GM18868 (cell line): Measurements from ENCODE around the gene MRS2.

Source experiments
- ATAC-seq: cut with Tn5 transposase; IDR thresholded peaks from one replicate; pipeline ENCODE4 v1.9.1; 2021; ENCODE audit warnings: mild to moderate bottlenecking, moderate library complexity; ENCODE audit not compliant: unreplicated experiment

The MRS2 gene

DNA sequence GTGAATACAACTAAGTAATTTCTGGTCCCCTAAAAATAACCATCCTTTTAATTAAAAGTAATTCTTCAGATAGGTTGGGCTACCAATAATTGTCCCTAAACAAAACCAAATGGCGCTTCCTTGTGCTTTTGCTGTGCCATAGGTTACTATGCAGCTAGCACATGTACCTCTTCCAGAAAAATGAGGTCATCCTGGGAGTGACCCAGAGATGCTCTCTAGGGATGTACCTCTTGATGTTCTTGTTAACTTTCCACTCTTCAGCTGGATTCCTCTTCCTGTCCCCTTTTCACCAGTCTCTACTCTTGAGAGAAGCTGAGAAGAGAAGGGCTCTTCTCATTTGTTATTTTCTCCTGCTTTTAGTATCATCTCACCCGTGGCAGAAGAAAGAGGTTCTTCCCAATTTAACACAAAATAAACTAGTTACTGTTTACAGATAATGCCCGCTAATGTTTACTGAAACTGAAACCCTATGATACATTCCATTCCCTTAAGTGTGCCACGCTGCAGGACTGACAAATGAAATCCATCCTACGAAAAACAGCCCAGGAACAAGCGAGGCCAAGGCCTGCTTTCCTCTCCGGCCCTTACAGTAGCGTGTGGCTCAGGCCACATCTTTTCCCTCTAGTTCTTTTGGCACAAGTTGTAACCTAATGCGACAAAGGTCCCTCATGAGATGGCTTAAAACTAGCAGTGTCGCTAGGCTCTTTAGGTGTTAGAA is 24.2 kb downstream of the MRS2 start:
- no peak for ATAC-seq

DNA sequence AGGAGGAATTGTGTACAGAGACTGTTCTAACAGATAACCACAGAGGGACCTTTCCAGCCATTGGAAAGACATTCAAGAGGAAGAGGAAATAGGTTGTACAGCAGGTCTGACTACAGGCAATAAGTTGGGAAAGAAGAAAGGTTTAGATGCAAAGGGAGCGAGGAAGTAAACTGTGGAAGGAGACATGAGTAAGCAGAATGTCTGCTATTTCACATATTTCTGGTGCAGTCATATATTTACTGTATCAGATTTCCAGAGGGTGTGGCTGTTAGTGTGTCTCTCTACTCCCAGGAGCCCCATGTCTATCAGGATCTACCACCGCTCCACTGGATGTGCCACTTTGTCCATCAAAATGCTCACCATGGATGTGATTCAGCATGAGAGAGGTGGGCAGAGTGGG is 25.9 kb downstream of the MRS2 start:
- ATAC-seq, result no peak

DNA sequence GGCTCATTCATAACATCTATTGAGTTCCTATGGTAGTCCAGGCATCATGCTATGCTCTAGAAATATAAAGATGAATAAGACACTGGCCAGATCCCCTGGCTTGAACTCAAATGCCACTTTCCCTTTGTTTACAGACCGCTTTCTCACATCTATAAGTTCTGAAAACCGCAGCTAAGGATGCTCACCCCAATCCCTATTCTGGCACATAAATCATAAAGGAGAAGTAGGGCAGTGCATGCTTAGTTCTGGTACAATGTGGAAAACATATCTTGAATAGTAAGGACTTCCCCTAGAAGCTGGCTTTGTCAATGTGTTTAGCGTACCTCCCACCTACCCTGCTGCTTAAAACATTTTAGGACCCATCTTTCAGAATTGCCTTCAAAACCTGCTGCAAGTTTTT is 26.4 kb downstream of the MRS2 start:
- no peak for ATAC-seq

DNA sequence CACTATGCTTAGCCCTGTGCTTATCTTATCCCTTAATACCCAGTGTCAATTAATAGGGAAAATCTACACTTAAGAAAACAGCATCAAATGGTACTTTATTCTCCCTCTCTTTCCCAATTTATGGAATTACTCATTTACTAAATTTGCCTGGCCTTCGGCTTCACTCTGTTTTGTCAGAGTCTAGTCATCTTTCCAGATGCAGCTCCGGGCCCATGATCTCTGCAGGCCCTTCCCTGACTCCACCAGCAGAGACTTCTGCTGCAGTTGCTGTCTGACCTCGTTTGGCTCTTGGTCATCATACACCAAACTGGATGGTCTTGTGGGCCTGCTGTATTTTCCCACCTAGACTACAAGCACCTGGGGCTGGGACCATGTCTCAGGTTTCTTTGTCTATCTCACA is 27.4 kb downstream of the MRS2 start:
- no peak for ATAC-seq

DNA sequence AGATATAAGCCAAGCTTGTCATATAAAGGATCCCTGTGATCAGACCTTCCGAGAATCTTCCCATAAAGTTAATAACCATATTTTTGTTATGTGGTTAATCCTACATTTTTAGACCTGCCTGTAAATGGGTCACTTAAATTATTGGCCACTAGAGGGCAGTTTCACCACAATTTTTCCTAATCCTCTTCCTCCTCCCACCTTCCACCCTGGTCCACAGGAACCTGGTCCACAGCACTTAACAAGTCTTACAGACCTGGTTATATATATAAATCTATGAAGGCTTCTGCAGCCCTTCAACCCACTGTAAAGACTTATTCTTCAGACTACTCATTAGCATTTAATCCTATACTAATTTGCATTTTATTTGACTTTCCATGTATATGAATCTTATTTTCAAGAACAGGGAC is 28.3 kb downstream of the MRS2 start:
- ATAC-seq, result no peak

DNA sequence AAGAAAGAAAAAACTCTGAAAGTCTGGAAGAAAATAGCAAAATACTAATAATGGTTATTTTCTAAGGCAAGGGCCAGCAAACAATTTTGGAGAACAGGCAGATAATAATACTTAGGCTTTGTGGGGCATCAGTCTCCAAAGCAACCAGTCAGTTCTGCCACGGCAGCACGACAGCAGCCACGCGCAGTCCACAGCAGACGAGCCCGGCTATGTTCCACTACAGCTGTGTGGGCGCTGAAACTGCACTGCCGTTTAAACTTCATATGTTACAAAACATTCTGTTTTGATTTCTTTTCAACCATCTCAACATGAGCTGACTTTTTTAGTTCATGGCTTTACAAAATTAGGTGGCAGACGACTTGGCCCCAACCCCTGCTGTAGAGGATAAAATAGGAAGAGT is 29.9 kb downstream of the MRS2 start:
- no peak for ATAC-seq

DNA sequence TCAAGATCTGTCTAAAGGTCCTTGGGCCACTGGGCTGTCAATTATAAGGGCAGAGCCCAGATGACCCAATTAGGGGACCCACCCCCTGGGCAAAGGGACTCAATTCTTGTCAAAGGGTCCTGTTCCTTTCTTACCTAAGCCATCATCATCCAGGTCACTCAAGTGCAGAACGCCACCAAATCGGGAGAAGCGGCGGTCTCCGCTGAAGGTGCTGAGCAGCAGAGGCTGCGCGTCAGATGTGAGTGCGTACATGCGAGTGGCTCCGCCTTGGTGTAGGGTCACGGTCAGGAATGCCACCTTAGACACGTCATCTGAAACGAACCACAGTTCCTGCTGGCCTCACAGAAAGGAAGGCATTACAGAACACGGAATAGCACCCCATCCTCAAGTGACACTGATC is 34.2 kb downstream of the MRS2 start:
- no peak for ATAC-seq

DNA sequence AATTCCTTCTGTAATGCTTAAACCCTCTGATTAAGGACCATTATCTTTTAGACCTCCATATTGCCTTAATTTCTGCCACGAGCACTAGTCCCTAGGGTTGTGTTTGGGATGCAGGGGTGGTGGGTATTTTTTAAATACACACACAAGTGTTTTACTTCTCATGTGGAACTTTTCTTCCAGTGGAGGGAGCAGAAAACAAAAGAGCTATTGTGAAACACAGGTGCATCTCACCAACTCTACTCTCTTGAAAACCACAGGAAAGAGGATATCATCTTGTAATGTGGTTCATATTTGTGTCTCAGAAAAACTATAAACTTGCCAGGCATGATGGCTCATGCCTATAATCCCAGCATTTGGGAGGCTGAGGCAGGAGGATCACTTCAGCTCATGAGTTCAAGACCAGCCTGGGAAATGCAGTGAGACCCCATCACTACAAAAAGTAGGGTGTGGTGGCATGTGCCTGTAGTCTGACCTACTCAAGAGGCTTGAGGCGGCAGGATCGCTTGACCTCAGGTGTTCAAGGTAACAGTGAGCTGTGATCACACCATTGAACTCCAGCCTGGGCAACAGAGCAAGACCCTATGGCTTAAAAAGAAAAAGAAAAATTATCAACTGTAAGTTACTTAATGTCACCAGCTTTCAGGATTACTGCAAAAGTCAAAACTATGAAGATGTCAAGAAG is 37.3 kb downstream of the MRS2 start:
- ATAC-seq, result peak; percentile 51

DNA sequence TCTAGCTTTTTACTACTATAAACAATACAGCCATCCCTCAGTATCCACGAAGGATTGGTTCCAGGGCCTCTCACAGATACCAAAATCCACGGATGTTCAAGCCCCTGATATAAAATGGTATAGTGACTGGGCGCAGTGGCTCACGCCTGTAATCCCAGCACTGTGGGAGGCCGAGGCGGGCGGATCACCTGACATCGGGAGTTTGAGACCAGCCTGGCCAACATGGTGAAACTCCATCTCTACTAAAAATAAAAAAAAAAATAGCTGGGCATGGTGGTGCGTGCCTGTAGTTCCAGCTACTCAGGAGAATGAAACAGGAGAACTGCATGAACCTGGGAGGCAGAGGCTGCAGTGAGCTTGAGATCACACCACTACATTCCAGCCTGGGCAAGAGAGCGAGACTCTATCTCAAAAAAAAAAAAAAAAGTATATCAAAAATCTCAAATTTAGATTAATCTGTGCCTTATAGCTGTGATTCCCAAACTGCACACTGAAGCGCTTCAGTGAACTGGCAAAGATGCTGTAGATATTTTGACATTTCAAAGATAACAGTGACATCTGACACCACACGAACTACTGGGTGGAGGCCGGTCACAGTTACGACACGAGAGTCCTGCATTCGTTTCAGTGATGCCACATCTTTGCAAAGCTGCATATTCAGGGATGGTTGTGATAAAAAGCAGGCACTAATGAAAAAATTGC is 38.3 kb downstream of the MRS2 start:
- no peak for ATAC-seq

DNA sequence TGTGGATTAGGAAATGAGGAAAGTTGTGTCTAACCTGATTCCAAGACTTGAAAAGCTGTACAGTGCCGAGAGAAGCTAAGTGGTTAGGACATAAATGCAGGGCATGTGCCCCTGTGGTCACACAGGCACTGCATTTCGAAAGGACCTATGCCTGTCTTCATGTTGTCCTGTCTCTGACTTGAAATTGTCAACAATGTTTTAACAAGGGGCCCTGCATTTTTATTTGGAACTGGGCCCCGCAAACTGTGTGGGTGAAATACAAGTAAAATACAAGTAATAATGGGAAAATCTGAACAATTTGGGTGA is 38.8 kb downstream of the MRS2 start:
- no peak for ATAC-seq

DNA sequence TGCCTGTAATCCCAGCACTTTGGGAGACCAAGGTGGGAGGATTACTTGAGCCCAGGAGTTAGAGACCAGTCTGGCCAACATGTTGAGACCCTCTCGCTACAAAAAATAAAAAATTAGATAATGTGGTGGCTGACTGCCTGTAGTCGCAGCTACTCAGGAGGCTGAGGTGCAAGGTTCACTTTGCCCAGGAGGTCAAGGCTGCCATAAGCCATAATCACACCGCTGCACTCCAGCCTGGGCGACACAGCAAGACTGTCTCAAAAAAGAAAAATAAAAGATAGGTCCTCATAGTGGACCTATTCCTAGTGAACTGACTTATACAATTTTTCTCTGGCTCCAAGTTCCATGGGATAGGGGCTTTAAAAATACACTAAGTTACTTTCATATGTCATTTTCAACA is 41.9 kb downstream of the MRS2 start:
- no peak for ATAC-seq

DNA sequence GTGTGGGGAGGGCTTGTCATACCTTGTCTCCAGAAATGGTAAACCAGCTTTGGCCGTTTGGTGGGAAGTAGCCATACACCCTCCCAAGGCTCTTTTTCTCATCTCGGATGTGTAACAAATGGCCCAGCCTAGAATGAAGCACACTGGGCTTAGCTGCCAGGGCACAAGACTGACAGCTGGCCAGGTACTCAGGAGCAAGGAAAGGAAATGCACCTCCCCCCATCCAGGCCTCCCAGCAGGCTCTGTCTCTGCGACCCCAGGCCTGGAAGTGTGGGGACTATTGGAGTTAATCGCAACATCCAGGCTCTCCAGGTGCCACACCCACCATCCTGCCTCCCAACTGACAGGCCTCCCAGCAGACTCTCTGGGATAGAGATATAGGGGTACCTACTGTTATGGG is 43.0 kb downstream of the MRS2 start:
- no peak for ATAC-seq

DNA sequence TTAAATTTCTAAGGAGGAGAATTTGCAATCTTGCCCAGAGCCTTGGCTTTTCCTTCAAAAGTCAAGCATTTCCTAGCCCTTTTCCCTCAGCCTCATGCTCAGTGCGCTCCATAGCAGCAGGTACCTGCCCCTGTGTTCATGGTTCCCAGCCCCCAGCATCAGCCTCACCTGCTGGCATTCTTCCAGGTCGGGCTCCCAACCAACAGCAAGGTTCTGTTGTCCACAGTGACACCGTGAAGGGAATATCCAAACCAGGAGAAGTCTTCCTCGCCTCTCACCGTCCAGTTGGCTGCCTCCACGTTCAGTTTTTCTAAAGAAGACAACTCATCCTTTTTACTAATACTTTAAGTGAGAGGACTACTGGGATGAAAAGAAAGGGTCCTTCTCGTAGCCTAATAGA is 43.9 kb downstream of the MRS2 start:
- no peak for ATAC-seq

DNA sequence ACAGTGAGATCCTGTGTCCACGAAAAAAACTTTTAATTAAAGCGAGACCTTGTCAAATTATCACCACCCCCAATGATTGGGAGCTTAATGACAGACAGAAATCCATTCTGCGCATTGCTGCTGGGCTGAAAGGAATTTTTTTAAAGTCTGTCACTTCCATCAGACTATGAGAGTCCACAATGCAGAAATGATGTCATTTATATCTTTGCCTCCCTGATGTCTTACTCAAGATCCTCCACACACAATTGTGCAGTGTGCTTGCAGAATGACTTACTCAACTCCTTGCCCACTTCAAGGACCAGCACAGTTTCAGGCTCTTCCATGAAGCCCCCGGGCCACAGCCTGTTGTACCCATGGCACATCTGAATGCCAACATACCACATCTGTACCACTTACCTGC is 45.7 kb downstream of the MRS2 start:
- ATAC-seq, result no peak

DNA sequence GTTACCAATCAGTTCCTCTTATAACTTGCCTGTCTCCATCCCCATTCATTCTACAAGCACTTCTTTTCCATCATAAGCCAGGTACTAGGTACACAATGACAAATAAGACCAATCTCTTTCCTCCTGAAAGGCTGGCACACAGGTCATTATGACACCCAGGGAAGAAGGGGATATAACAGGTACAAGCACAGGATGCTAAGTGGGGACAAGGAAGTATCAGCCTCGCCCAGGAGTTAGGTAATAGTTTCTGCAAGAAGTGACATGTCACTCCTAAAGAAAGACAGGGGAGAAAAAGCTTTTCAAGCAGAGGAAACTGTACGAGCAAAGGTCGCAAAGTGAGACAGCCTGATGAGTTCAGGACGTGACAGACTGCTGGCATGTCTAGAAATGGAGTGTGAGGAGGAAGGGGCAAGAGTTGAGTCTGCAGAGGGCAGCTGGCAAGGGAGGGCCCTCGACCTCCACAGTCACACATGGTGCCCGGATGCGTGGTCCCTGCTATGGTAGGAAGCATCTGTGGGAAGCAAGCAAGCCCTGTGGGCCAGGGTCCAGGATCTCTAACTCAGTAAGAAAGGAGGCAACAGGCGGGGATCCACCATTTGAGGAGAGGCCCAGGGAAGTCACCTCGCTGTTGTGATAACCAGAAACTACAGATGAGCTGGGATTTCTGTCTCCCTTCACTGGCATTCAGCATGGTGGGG is 46.2 kb downstream of the MRS2 start:
- ATAC-seq, result no peak

DNA sequence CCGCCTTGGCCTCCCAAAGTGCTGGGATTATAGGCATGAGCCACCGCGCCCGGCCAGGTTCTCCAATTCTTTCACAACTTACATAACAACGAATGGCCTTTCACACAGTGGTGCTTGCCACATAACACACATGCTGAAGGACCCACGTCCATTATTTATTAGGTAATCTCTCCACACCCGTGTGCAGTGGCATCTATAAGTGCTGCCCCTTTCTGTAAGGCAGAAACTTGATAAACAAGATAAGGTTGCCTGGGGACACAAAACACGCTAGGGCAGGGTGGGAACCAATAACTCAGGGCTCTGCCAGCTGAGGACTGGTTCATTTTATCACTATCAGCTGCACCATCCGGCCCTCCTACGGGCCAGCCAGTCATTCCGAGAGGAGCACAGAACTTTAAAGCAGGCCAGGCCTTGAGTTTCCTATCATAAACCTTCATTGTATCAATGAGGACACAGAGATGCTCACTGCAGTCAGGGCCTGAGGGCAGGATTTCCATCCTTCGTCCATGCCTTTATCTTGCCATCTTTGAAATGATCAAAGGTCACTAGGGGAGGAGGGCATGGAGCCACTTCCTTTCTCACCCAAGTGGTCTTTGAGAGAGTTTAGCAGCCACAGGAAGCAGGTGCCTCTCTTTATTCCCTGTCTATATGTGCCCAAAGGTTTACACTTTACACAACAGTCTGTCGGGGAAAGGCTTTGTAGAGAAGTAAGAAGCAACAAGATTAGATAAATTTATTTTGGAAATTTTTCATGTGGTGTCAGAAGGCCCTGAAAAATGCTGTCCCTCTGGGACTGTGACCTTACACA is 49.0 kb downstream of the MRS2 start:
- ATAC-seq, result no peak

DNA sequence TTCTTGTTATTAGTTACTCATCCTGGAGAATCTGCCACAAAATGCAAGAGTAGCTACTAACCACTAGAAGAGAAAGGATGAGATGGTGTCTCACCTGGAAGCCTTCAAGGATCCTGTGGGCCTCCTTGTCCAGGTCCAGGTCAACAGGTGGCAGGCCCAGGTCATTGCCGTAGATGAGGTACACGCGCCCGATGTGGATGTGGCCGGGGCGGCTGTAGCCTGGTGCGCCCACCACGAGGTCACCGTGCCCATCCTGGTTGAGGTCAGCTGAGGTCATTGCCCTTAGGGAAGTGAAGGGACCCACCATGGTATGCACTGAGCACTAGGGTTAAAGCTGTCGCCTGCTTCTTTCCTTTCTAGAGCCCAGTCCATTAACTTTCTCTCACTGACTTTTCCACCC is 51.2 kb downstream of the MRS2 start:
- ATAC-seq, result no peak

DNA sequence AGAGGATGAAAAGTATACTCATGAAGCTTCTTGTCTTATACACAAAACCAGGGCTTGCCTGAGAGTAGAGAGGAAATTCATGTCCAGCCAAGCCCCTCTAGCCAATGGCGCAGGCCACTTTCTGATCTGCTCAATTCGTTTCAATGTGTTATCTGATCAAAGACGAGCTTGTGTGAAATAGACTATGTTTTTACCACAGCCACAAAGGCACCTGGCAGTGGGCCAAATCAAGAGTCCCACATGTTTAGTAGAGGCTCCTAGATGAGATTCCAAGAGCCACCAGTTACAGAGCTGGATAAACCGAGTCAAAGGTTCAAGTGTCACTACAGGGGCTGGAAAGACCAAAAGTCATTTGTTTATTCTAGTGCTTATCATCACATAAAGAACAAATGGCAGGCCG is 51.7 kb downstream of the MRS2 start:
- no peak for ATAC-seq

DNA sequence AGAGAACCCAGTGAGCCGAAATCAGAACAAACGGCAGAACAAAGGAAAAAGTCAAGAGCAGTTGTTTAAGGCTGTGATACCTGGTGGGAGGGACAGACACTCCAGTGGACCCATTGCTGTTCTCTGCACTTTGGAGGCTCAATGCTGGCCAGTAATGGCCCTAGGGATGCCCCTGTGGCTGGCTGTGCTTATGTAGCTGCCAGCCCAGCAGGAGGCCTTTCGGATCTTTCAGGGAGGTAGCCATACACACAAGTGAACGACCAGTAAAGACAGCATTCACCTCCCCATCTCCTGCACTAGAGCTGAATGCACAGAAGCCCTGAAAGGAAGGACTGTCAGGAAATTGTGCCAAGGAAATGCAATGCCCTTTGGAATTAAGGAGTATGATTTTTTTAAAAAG is 52.3 kb downstream of the MRS2 start:
- ATAC-seq, result no peak

DNA sequence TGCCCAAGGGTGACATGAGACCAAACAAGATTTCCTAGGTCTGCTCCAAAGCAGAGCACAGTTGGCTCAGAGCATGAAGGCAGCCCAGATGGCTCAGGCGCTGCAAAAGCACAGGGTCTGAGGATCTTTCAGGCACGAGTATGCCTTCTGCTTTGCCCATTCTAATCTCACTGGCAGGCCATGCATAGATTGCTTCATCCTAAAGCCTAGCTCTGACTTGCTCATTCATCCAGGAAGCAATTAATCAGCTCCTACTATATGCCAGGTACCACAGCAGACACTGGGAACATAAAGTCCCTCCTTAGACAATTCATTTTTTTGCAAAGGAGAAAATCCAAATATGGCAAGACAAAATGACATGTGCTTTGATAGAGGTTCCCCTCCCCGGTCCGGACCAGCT is 55.4 kb downstream of the MRS2 start:
- ATAC-seq, result no peak

DNA sequence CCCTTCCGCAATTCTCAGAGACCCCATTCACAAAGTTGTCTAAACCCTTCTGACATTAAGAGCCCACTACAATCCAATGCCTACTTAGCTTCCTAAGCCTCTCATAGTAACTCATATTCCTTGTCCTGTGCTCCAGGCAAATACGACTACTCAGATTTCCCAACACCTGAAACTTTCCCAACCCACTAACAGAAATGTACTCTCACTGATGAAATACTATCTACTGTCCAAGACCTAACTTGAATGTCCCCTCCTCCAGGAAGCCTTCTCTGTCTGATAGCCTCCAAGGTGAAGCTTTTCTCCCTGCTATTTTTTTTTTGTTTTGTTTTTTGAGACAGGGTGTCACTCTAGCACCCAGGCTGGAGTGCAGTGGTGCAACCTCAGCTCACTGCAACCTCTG is 56.2 kb downstream of the MRS2 start:
- no peak for ATAC-seq
